CD4-positive, alpha-beta T cell (primary cell): ENCODE results near the gene RPTOR. TPM values are rescaled to one million over a fixed set of nuclear protein-coding genes. Genes with fewer than 3 reads are reported as not detected.

Experiments
- ATAC-seq: fragments of 200-7000 bp; cut with Tn5 transposase; one replicate; pipeline ENCODE4 v1.10.0; 2022; ENCODE audit warnings: mild to moderate bottlenecking; ENCODE audit not compliant: poor library complexity
- CTCF ChIA-PET: fragments of 350-600 bp; sonication (Branson Sonifier 250); formaldehyde crosslinking; loops from one replicate; lab custom pipeline; 2021; ENCODE audit warnings: antibody characterized with exemption, inconsistent platforms; lab: Charles Lee
- POLR2A ChIA-PET: fragments of 350-600 bp; sonication (Branson Sonifier 250); formaldehyde crosslinking; loops from one replicate; lab custom pipeline; 2021; ENCODE audit warnings: antibody characterized with exemption, inconsistent platforms; lab: Charles Lee
- DNase-seq, 14 experiments: peaks; one replicate each; pipeline ENCODE4 v3.0.0-alpha.2; 2013 to 2020; ENCODE audit warnings: mixed read lengths in 2 of 14
- H3K27ac ChIP-seq, 2 donors: one replicate each; pipeline versions ENCODE4 v1.5.1 to v1.7.0; 2013; ENCODE audit warnings: low read length in 2 of 2, low read depth in 1 of 2, mild to moderate bottlenecking in 1 of 2
- H3K27me3 ChIP-seq, 2 experiments: 1 replicate in 1 of 2; 2 replicates in 1 of 2; pipeline versions ENCODE4 v1.6.1 to v1.7.0; 2013; ENCODE audit warnings: low read length in 2 of 2, control low read depth in 1 of 2, mild to moderate bottlenecking in 1 of 2, moderate library complexity in 1 of 2; ENCODE audit not compliant: insufficient read depth in 2 of 2, control insufficient read depth in 1 of 2
- H3K36me3 ChIP-seq: one replicate; pipeline ENCODE4 v1.6.1; 2013; ENCODE audit warnings: low read length, control low read depth; ENCODE audit not compliant: insufficient read depth
- H3K4me1 ChIP-seq: one replicate; pipeline ENCODE4 v1.6.1; 2013; ENCODE audit warnings: low read length, control low read depth; ENCODE audit not compliant: insufficient read depth
- H3K4me3 ChIP-seq: one replicate; pipeline ENCODE4 v1.5.1; 2013; ENCODE audit warnings: mild to moderate bottlenecking, low read length, moderate library complexity
- H3K9me3 ChIP-seq, 2 experiments: 1 replicate in 1 of 2; 2 replicates in 1 of 2; pipeline versions ENCODE4 v1.6.1 to v1.7.0; 2013; ENCODE audit warnings: low read length in 2 of 2, mild to moderate bottlenecking in 2 of 2, control low read depth in 1 of 2, moderate library complexity in 1 of 2; ENCODE audit not compliant: control insufficient read depth in 1 of 2, insufficient read depth in 1 of 2
- H3K27ac Mint-ChIP-seq: one replicate; pipeline ENCODE4 v1.8.0; 2020; ENCODE audit warnings: mixed read lengths
- H3K27me3 Mint-ChIP-seq: one replicate; pipeline ENCODE4 v1.8.0; 2021; ENCODE audit warnings: mixed read lengths
- H3K36me3 Mint-ChIP-seq: one replicate; pipeline ENCODE4 v1.8.0; 2021; ENCODE audit warnings: low read depth, mixed read lengths
- H3K4me1 Mint-ChIP-seq: one replicate; pipeline ENCODE4 v1.8.0; 2021; ENCODE audit warnings: low read depth, mixed read lengths
- H3K4me3 Mint-ChIP-seq: one replicate; pipeline ENCODE4 v1.8.0; 2020; ENCODE audit warnings: mild to moderate bottlenecking, mixed read lengths
- H3K9me3 Mint-ChIP-seq: one replicate; pipeline ENCODE4 v1.8.0; 2020; ENCODE audit warnings: mixed read lengths
- CTCF ChIP-seq: fragments of 200-600 bp; IDR thresholded peaks from one replicate; pipeline ENCODE4 v1.8.0; 2022; ENCODE audit warnings: antibody characterized with exemption, mild to moderate bottlenecking
- intact Hi-C, 2 experiments: fragments of 100-400 bp; cut with DNase I in 1 of 2; cut with micrococcal nuclease in 1 of 2; formaldehyde crosslinking; loops; one replicate each; pipeline versions ENCODE4 v1.15.1 to v1.9.0; 2023 to 2025; cut with DNase I, micrococcal nuclease
- total RNA-seq, 174 experiments: library from RNA in 2 of 174; stranded (reverse) in 2 of 174; gene quantifications; one replicate each; pipeline ENCODE4 v1.2.3 and lab custom pipeline; 2021 to 2026

The RPTOR gene
- total RNA-seq, 2 experiments from 2014 or later: 45.0 to 47.1 TPM

GRCh38 chr17:80866050-80866793, 321.6 kb downstream of the RPTOR start:
- H3K27me3 Mint-ChIP-seq: no peaks in the 10 kb centered on the region
- Histone ChIP-seq H3K4me1 (peaks cover 28% of the 10 kb centered on the region), H3K4me3 (no peak overlapping the region), H3K9me3 (peaks cover 0 to 4% of the 10 kb centered on the region in 2 experiments), H3K36me3 (peaks cover 3% of the 10 kb centered on the region), H3K27ac (no peak overlapping the region), H3K27me3 (no peaks in the 10 kb centered on the region)
- POLR2A ChIA-PET: interaction anchor here (0.6 to 1.1 kb wide), 3 partner anchors 10 to 75 kb away, joined by 3 to 5 read pairs (median 5); no protein-coding TSS in a partner anchor
- intact Hi-C loops: loop anchor here (1.0 to 5.0 kb wide), 3 partner anchors 33 to 106 kb away; no protein-coding TSS in a partner anchor
- DNase-seq: peak; percentile 36 to 77 (median 62)
- H3K4me1 Mint-ChIP-seq: peaks cover 66% of the 10 kb centered on the region
- peak overlapping the region; percentile 51 for H3K27ac Mint-ChIP-seq
- H3K36me3 Mint-ChIP-seq: peaks cover 34% of the 10 kb centered on the region
- ATAC-seq: peak; percentile 64
- peak; percentile 73 for TF ChIP-seq CTCF
- H3K9me3 Mint-ChIP-seq: no peaks in the 10 kb centered on the region
- CTCF ChIA-PET: interaction anchor here (0.6 to 1.8 kb wide), 8 partner anchors 9 to 439 kb away, joined by 3 to 14 read pairs (median 4); no protein-coding TSS in a partner anchor
- H3K4me3 Mint-ChIP-seq: no peak overlapping the region

- intact Hi-C loops: loop anchor here in 1 of 2 experiments (2.0 to 5.0 kb wide), 2 partner anchors 15 to 104 kb away; no protein-coding TSS in a partner anchor
Observed at GRCh38 chr17:80868022-80868609, 323.5 kb downstream of the RPTOR start.

More at GRCh38 chr17:80868022-80868609, 323.5 kb downstream of the RPTOR start:
- Mint-ChIP-seq H3K4me3 (no peak overlapping the region), H3K36me3 (peaks cover 17% of the 10 kb centered on the region), H3K9me3 (no peaks in the 10 kb centered on the region), H3K27me3 (no peaks in the 10 kb centered on the region), H3K27ac (peak overlapping the region; percentile 11), H3K4me1 (peaks cover 68% of the 10 kb centered on the region)
- ATAC-seq (no peak), DNase-seq (no peak)
- CTCF ChIA-PET: no interaction called here
- no peaks in the 10 kb centered on the region for H3K36me3 ChIP-seq
- TF ChIP-seq CTCF: no peak
- H3K27ac ChIP-seq: no peak overlapping the region
- POLR2A ChIA-PET: interaction anchor here (1.2 kb wide), 1 partner anchor 21 kb away, joined by 3 read pairs; no protein-coding TSS in a partner anchor
- peaks cover 0 to 4% of the 10 kb centered on the region in 2 experiments for H3K9me3 ChIP-seq
- peaks cover 30% of the 10 kb centered on the region for H3K4me1 ChIP-seq
- no peaks in the 10 kb centered on the region for H3K27me3 ChIP-seq
- no peak overlapping the region for H3K4me3 ChIP-seq
